GM12891 (cell line): Measurements from ENCODE around the gene IL1RAPL1.

Source experiments
- PAX5 ChIP-seq: IDR thresholded peaks from 2 replicates; pipeline ENCODE4 v1.6.1; 2011; ENCODE audit warnings: low read length, moderate library complexity, mild to moderate bottlenecking; ENCODE audit not compliant: insufficient read depth, severe bottlenecking
- POLR2A ChIP-seq: IDR thresholded peaks from 2 replicates; pipeline ENCODE4 v1.6.1; 2011; ENCODE audit warnings: low read depth, low read length, control low read depth
- POLR2AphosphoS5 ChIP-seq: IDR thresholded peaks from 2 replicates; pipeline ENCODE4 v1.6.1; 2011; ENCODE audit warnings: low read depth, low read length, control low read depth
- SPI1 ChIP-seq: IDR thresholded peaks from 2 replicates; pipeline ENCODE4 v1.6.1; 2011; ENCODE audit warnings: low read depth, low read length, control low read depth

GRCh38 chrX:28613558-28613957, 26.3 kb downstream of the IL1RAPL1 start:
- TF ChIP-seq POLR2A (no peak), PAX5 (no peak), SPI1 (no peak), POLR2AphosphoS5 (no peak)
